DMS79 treated with DMSO at 0.1 percent for 48 hours (cell line): ENCODE results near the gene TSBP1.
A peak's percentile ranks its signal among the peaks of the same experiment; 100 is the strongest.
"Not testable (repeated sequence)": the region's sequence is repeated elsewhere in the genome, so short reads cannot be mapped to it uniquely, and the experiment has no call there.

ENCODE experiments used
- DNase-seq: peaks from one replicate; lab custom pipeline; 2025; lab: John Stamatoyannopoulos, UW

TSBP1 gene

GRCh38 chr6:32288426-32288825 lies 83.3 kb downstream of the TSBP1 start:
- DNase-seq = no peak

- DNase-seq = not testable (repeated sequence)
These were observed 97.7 kb downstream of the TSBP1 start for GRCh38 chr6:32273801-32274577.

GRCh38 chr6:32271429-32271828 lies 100.3 kb downstream of the TSBP1 start:
- DNase-seq = no peak

- not testable (repeated sequence) for DNase-seq
These were observed 103.2 kb downstream of the TSBP1 start for GRCh38 chr6:32268459-32268858.

GRCh38 chr6:32267035-32267434 lies 104.7 kb downstream of the TSBP1 start:
- DNase-seq = no peak

- not testable (repeated sequence) for DNase-seq
These were observed 114.4 kb downstream of the TSBP1 start for GRCh38 chr6:32257262-32257661.

GRCh38 chr6:32255199-32256153 lies 116.2 kb downstream of the TSBP1 start:
- peak; percentile 80 for DNase-seq

- no peak for DNase-seq
These were observed 116.9 kb downstream of the TSBP1 start for GRCh38 chr6:32254761-32255198.

GRCh38 chr6:32252331-32253009 lies 119.2 kb downstream of the TSBP1 start:
- DNase-seq = no peak

- no peak for DNase-seq
These were observed 122.4 kb downstream of the TSBP1 start for GRCh38 chr6:32249262-32249661.

- DNase-seq = no peak
These were observed 124.3 kb downstream of the TSBP1 start for GRCh38 chr6:32247401-32247800.

GRCh38 chr6:32244946-32245398 lies 126.7 kb downstream of the TSBP1 start:
- peak; percentile 69 for DNase-seq

- no peak for DNase-seq
These were observed 127.4 kb downstream of the TSBP1 start for GRCh38 chr6:32244270-32244669.
